MM.1S (cell line): Measurements from ENCODE around the gene MMP19.

ENCODE experiments used
- DNase-seq: peaks from one replicate; pipeline ENCODE4 v3.0.0-alpha.2; 2015
- H2AFZ ChIP-seq: fragments of 300-600 bp; sonication (generic); 2 replicates; pipeline ENCODE4 v1.6.0; 2016; ENCODE audit warnings: antibody characterized with exemption, low read length
- H3F3A ChIP-seq: fragments of 300-600 bp; sonication (generic); 2 replicates; pipeline ENCODE4 v1.6.1; 2016; ENCODE audit warnings: mild to moderate bottlenecking, antibody characterized with exemption, low read length, moderate library complexity, mixed read lengths; ENCODE audit not compliant: insufficient read depth
- H3K27ac ChIP-seq: fragments of 300-600 bp; sonication (generic); 2 replicates; pipeline ENCODE4 v1.5.1; 2016; ENCODE audit warnings: mild to moderate bottlenecking, low read length
- H3K27me3 ChIP-seq: fragments of 300-600 bp; sonication (generic); replicated peaks from 2 replicates; pipeline ENCODE4 v1.6.0; 2016; ENCODE audit warnings: low read length; ENCODE audit not compliant: insufficient read depth
- H3K36me3 ChIP-seq: fragments of 300-600 bp; sonication (generic); replicated peaks from 2 replicates; pipeline ENCODE4 v1.6.1; 2016; ENCODE audit warnings: mild to moderate bottlenecking, low read length, mixed read lengths; ENCODE audit not compliant: insufficient read depth
- H3K4me1 ChIP-seq: fragments of 300-600 bp; sonication (generic); 2 replicates; pipeline ENCODE4 v1.6.1; 2016; ENCODE audit warnings: low read length, mixed read lengths
- H3K4me2 ChIP-seq: fragments of 300-600 bp; sonication (generic); 2 replicates; pipeline ENCODE4 v1.6.0; 2016; ENCODE audit warnings: low read depth, low read length
- H3K4me3 ChIP-seq: fragments of 300-600 bp; sonication (generic); 2 replicates; pipeline ENCODE4 v1.5.1; 2016; ENCODE audit warnings: low read length, mixed read lengths
- H3K79me2 ChIP-seq: fragments of 300-600 bp; sonication (generic); 2 replicates; pipeline ENCODE4 v1.6.1; 2016; ENCODE audit warnings: mixed run types, low read length, mixed read lengths
- H3K9ac ChIP-seq: fragments of 300-600 bp; sonication (generic); 2 replicates; pipeline ENCODE4 v1.6.1; 2016; ENCODE audit warnings: low read length, mixed read lengths
- H3K9me2 ChIP-seq: fragments of 300-600 bp; sonication (generic); replicated peaks from 2 replicates; pipeline ENCODE4 v1.6.1; 2016; ENCODE audit warnings: mild to moderate bottlenecking, low read length, mixed read lengths; ENCODE audit not compliant: insufficient read depth
- H3K9me3 ChIP-seq: fragments of 300-600 bp; sonication (generic); replicated peaks from 2 replicates; pipeline ENCODE4 v1.6.1; 2016; ENCODE audit warnings: mild to moderate bottlenecking, low read length, mixed read lengths; ENCODE audit not compliant: insufficient read depth
- H4K20me1 ChIP-seq: fragments of 300-600 bp; sonication (generic); 2 replicates; pipeline ENCODE4 v1.6.1; 2016; ENCODE audit warnings: mild to moderate bottlenecking, low read length, moderate library complexity, mixed read lengths; ENCODE audit not compliant: insufficient read depth
- EZH2 ChIP-seq: fragments of 300-600 bp; sonication (generic); optimal IDR thresholded peaks from 2 replicates; pipeline ENCODE3; 2017; ENCODE audit warnings: low read depth, mild to moderate bottlenecking, antibody characterized with exemption, low read length, mixed read lengths
- EZH2phosphoT487 ChIP-seq: fragments of 300-600 bp; sonication (generic); IDR thresholded peaks from 2 replicates; pipeline ENCODE4 v1.6.1; 2018; ENCODE audit warnings: antibody characterized with exemption, low read length
- TF ChIP-seq, protein P1 (sequence below): fragments of 300-600 bp; sonication (generic); IDR thresholded peaks from 2 replicates; pipeline ENCODE4 v1.5.1; 2016; ENCODE audit warnings: antibody characterized with exemption, low read length, mixed read lengths

Gene MMP19

DNA sequence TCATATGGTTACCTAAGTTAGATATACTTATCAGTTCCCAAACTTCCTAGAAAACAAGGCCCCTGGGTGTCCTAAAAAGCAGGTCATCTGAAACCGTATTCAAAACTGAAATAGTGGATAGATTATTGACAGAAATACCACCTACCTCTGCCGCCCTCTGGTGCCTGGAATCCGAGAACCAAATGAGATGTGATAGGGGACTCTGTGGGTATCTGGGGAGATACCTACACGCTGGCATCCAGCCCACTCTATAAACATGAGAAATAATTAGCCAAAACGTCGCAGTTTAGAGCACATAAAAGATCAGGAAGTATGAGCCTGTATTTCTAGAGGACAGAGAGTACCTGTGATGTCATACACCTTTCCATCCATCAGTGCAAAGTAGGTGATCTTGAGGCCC is 20.5 kb downstream of the MMP19 start:
- Histone ChIP-seq H4K20me1 (no peaks in the 10 kb centered on the region), H3F3A (peaks cover 5% of the 10 kb centered on the region; the same call in 1 of the 2 replicates), H3K4me1 (peaks cover 10% of the 10 kb centered on the region), H2AFZ (no peak overlapping the region), H3K4me2 (no peak overlapping the region), H3K79me2 (peaks cover 36% of the 10 kb centered on the region), H3K9me2 (no peaks in the 10 kb centered on the region), H3K27me3 (no peaks in the 10 kb centered on the region), H3K36me3 (peaks cover 6% of the 10 kb centered on the region; the same call in 1 of the 2 replicates), H3K4me3 (no peak overlapping the region), H3K9ac (no peak overlapping the region), H3K9me3 (no peaks in the 10 kb centered on the region), H3K27ac (no peak overlapping the region)
- DNase-seq = no peak
- TF ChIP-seq, protein P1, sequence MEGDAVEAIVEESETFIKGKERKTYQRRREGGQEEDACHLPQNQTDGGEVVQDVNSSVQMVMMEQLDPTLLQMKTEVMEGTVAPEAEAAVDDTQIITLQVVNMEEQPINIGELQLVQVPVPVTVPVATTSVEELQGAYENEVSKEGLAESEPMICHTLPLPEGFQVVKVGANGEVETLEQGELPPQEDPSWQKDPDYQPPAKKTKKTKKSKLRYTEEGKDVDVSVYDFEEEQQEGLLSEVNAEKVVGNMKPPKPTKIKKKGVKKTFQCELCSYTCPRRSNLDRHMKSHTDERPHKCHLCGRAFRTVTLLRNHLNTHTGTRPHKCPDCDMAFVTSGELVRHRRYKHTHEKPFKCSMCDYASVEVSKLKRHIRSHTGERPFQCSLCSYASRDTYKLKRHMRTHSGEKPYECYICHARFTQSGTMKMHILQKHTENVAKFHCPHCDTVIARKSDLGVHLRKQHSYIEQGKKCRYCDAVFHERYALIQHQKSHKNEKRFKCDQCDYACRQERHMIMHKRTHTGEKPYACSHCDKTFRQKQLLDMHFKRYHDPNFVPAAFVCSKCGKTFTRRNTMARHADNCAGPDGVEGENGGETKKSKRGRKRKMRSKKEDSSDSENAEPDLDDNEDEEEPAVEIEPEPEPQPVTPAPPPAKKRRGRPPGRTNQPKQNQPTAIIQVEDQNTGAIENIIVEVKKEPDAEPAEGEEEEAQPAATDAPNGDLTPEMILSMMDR = 0 out of 2 replicates have a peak, but pooled peaks have one; percentile 5
- TF ChIP-seq EZH2phosphoT487 (no peak), EZH2 (no peak)

DNA sequence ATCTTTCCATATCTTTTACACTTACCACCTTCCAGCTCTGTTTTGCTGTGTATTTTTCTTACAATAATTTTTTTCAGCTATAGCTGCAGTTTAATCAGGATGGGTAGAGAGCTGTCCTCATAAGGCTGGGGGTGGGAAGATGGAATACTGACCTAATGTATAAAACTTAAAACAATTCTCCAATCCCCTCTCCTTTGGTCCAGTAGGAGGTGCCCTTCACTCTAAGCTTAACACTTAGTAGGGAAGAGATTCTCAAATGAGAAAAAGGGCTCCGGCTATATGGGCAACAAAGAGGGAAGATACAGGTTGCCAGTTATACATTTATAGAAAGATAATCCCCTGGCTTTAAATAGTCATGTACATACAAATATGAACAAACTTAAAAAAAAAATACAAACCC is 22.1 kb downstream of the MMP19 start:
- Histone ChIP-seq H3K79me2 (peaks cover 45% of the 10 kb centered on the region), H2AFZ (no peak overlapping the region), H3K36me3 (peaks cover 6% of the 10 kb centered on the region; the same call in 1 of the 2 replicates), H4K20me1 (no peaks in the 10 kb centered on the region), H3K4me3 (no peak overlapping the region), H3F3A (peaks cover 5% of the 10 kb centered on the region; the same call in 1 of the 2 replicates), H3K9me3 (no peaks in the 10 kb centered on the region), H3K9ac (no peak overlapping the region), H3K4me2 (no peak overlapping the region), H3K9me2 (no peaks in the 10 kb centered on the region), H3K27me3 (no peaks in the 10 kb centered on the region), H3K4me1 (peaks cover 8% of the 10 kb centered on the region), H3K27ac (no peak overlapping the region)
- TF ChIP-seq, protein P1 = no peak
- no peak for TF ChIP-seq EZH2phosphoT487
- TF ChIP-seq EZH2 = no peak
- no peak for DNase-seq

DNA sequence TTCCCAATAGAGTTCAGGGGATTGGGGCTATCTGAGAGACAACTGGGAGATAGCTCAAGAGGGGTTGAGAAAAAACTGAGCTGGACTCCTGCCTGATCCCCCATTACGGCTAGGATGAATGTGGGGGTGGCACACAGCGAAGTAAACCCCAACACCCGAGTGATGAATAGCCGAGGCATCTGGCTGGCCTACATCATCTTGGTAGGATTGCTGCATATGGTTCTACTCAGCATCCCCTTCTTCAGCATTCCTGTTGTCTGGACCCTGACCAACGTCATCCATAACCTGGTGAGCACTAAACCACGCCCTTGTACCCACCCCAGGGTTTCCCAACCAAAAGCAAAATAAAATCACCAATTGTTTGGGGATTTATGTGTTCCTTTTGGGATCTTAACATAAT is 23.9 kb downstream of the MMP19 start:
- H2AFZ ChIP-seq = no peak overlapping the region
- DNase-seq = no peak
- H3K9me2 ChIP-seq = no peaks in the 10 kb centered on the region
- peaks cover 63% of the 10 kb centered on the region for H3K79me2 ChIP-seq
- 0 out of 2 replicates have a peak, but pooled peaks cover 5% of the 10 kb centered on the region for H3F3A ChIP-seq
- peak overlapping the region; percentile 92 for H3K4me3 ChIP-seq
- no peak overlapping the region for H3K27ac ChIP-seq
- H3K27me3 ChIP-seq = no peaks in the 10 kb centered on the region
- H3K36me3 ChIP-seq = peaks cover 6% of the 10 kb centered on the region; the same call in 1 of the 2 replicates
- no peaks in the 10 kb centered on the region for H3K9me3 ChIP-seq
- peak overlapping the region; percentile 95 for H3K4me2 ChIP-seq
- peaks cover 8% of the 10 kb centered on the region for H3K4me1 ChIP-seq
- no peak for TF ChIP-seq EZH2
- TF ChIP-seq, protein P1 = no peak
- no peak for TF ChIP-seq EZH2phosphoT487
- H4K20me1 ChIP-seq = no peaks in the 10 kb centered on the region
- peak overlapping the region; percentile 71 for H3K9ac ChIP-seq
